Endodermal cell (in vitro differentiated cells): Measurements from ENCODE around the gene EHD2. TPM values are rescaled to one million over a fixed set of nuclear protein-coding genes. Genes with fewer than 3 reads are reported as not detected.

Source experiments
- DNase-seq: peaks from one replicate; pipeline ENCODE4 v3.0.0-alpha.2; 2017
- H3K27ac ChIP-seq: 2 replicates; pipeline ENCODE4 v1.5.1; 2013; ENCODE audit warnings: mild to moderate bottlenecking, low read depth, low read length, moderate library complexity
- H3K27me3 ChIP-seq: 2 replicates; pipeline ENCODE4 v1.6.1; 2013; ENCODE audit warnings: mild to moderate bottlenecking, low read length, moderate library complexity; ENCODE audit not compliant: insufficient read depth, control insufficient read depth, poor library complexity, severe bottlenecking
- H3K36me3 ChIP-seq: 2 replicates; pipeline ENCODE4 v1.7.0; 2013; ENCODE audit warnings: mild to moderate bottlenecking, low read length, moderate library complexity; ENCODE audit not compliant: control insufficient read depth, insufficient read depth
- H3K4me1 ChIP-seq: one replicate; pipeline ENCODE4 v1.7.0; 2013; ENCODE audit warnings: low read length; ENCODE audit not compliant: control insufficient read depth, insufficient read depth
- H3K4me3 ChIP-seq: 2 replicates; pipeline ENCODE4 v1.5.1; 2013; ENCODE audit warnings: mild to moderate bottlenecking, low read length, moderate library complexity
- H3K9ac ChIP-seq: 2 replicates; pipeline ENCODE4 v1.6.1; 2013; ENCODE audit warnings: mild to moderate bottlenecking, low read length, moderate library complexity; ENCODE audit not compliant: poor library complexity, severe bottlenecking; ENCODE audit errors: extremely low read depth
- H3K9me3 ChIP-seq: 2 replicates; pipeline ENCODE4 v1.6.1; 2013; ENCODE audit warnings: mild to moderate bottlenecking, low read length, moderate library complexity; ENCODE audit not compliant: control insufficient read depth
- H3K27ac Mint-ChIP-seq: 2 replicates; pipeline ENCODE4 v1.8.0; 2020; ENCODE audit warnings: mixed read lengths
- H3K27me3 Mint-ChIP-seq: 2 replicates; pipeline ENCODE4 v1.8.0; 2021; ENCODE audit warnings: mild to moderate bottlenecking, mixed read lengths; ENCODE audit not compliant: insufficient read depth
- H3K36me3 Mint-ChIP-seq: 2 replicates; pipeline ENCODE4 v1.8.0; 2020; ENCODE audit warnings: low read depth, mixed read lengths
- H3K4me1 Mint-ChIP-seq: 2 replicates; pipeline ENCODE4 v1.8.0; 2020; ENCODE audit warnings: mixed read lengths
- H3K4me3 Mint-ChIP-seq: 2 replicates; pipeline ENCODE4 v1.8.0; 2020; ENCODE audit warnings: mild to moderate bottlenecking, moderate library complexity, mixed read lengths
- H3K9me3 Mint-ChIP-seq: 2 replicates; pipeline ENCODE4 v1.8.0; 2020; ENCODE audit warnings: mild to moderate bottlenecking, mixed read lengths
- CTCF ChIP-seq: fragments of 200-600 bp; sonication (generic); conservative IDR thresholded peaks from 2 replicates; pipeline ENCODE4 v1.5.0; 2021; ENCODE audit warnings: antibody characterized with exemption, mild to moderate bottlenecking
- WGBS, 2 experiments: methylation state at CpG; one replicate each; pipeline versions ENCODE4 v1.1.5 to v1.1.7; 2013; ENCODE audit warnings: missing lambda C conversion rate in 2 of 2, mixed read lengths in 1 of 2; ENCODE audit not compliant: insufficient coverage in 1 of 2, insufficient read length in 1 of 2; 5-methylcytosine and 5-hydroxymethylcytosine counted together
- total RNA-seq, 2 donors: library from RNA; stranded (reverse); fragmentation: NEBNext Ultra II Directional in 1 of 2; extraction: Animal tissue kit (Norgen Biotek cat#: 25700) in 1 of 2; gene quantifications; 2 replicates in 1 of 2; 3 replicates in 1 of 2; pipeline ENCODE4 v1.2.1, GENCODE V29; 2021

The EHD2 gene
- total RNA-seq, 2 donors from 2014 or later = 5.5 to 8.4 TPM

- peaks cover 33% of the 10 kb centered on the region for H3K36me3 ChIP-seq
- no peak for TF ChIP-seq CTCF
- DNase-seq = no peak
- H3K27ac ChIP-seq = no peak overlapping the region
- H3K27me3 Mint-ChIP-seq = no peaks in the 10 kb centered on the region
- H3K9ac ChIP-seq = peak overlapping the region; percentile 85
- no peaks in the 10 kb centered on the region for H3K4me1 ChIP-seq
- peak overlapping the region; percentile 93 for H3K4me3 Mint-ChIP-seq
- H3K36me3 Mint-ChIP-seq = peaks cover 34% of the 10 kb centered on the region
- peak overlapping the region; percentile 97 for H3K4me3 ChIP-seq
- 3% methylated on average over 20 of the region's 20 CpGs; no CpG with 5 or more reads in 1 of the 2 experiments for WGBS, 2 experiments
- peaks cover 23% of the 10 kb centered on the region for H3K4me1 Mint-ChIP-seq
- no peaks in the 10 kb centered on the region for H3K9me3 Mint-ChIP-seq
- no peaks in the 10 kb centered on the region for H3K9me3 ChIP-seq
- H3K27ac Mint-ChIP-seq = peak overlapping the region; percentile 97
- H3K27me3 ChIP-seq = no peaks in the 10 kb centered on the region
These were observed 65.7 kb downstream of the EHD2 start for GRCh38 chr19:47778954-47779351.

DNA sequence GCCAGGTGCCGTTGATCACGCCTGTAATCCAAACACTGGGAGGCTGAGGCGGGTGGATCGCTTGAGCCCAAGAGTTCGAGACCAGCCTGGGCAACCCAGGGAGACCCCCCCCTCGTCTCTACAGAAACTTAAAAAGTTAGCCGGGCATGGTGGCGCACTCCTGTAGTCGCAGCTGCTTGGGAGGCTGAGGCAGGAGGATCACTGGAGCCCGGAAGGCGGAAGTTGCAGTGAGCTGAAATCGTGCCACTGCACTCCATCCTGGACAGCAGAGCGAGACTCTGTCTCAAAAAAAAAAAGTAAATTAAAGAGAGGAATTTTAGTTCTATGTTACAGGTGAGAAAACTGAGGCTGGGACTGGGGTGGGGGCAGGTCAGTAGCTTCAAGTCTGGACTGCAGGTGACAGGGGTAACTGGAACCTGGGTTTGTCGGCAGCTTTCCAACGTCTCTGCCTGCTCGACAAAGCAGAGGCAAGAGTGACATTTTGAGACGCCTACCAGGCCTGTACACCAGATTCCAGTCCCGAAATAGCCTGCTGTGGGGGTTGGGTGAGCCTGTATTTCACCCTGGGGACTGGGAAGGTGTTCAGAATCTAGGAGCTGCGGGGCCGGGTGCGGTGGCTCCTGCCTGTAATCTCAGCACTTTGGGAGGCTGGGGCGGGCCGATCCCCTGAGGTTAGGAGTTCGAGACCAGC is 66.4 kb downstream of the EHD2 start:
- WGBS, 2 experiments = 82 to 84% methylated on average over 20 to 24 of the region's 24 CpGs
- peaks cover 40% of the 10 kb centered on the region for H3K36me3 ChIP-seq
- H3K27ac ChIP-seq = no peak overlapping the region
- no peaks in the 10 kb centered on the region for H3K9me3 Mint-ChIP-seq
- H3K4me1 Mint-ChIP-seq = peaks cover 21% of the 10 kb centered on the region
- H3K9ac ChIP-seq = peak overlapping the region; percentile 85
- no peaks in the 10 kb centered on the region for H3K9me3 ChIP-seq
- H3K36me3 Mint-ChIP-seq = peaks cover 41% of the 10 kb centered on the region
- no peaks in the 10 kb centered on the region for H3K27me3 Mint-ChIP-seq
- no peaks in the 10 kb centered on the region for H3K4me1 ChIP-seq
- H3K4me3 Mint-ChIP-seq = peak overlapping the region; percentile 93
- TF ChIP-seq CTCF = no peak
- no peaks in the 10 kb centered on the region for H3K27me3 ChIP-seq
- peak overlapping the region; percentile 97 for H3K27ac Mint-ChIP-seq
- no peak for DNase-seq
- H3K4me3 ChIP-seq = peak overlapping the region; percentile 97

DNA sequence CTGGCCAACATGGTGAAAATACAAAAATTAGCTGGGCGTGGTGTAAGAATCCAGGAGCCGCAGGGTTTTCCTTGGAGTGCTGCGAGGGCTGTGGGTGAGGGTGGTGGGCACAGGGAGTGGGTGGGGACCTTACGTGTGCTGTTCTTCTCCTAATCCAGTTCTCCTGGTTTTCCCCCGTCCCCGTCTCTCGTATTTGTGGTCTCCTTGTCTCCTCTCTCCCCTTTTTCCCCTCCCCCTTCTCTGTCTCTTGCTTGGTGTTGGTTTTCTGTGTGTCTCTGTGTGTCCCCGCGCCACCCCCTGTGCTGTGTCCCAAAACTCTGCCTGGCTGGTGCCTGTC is 67.0 kb downstream of the EHD2 start:
- no peaks in the 10 kb centered on the region for H3K9me3 ChIP-seq
- H3K9me3 Mint-ChIP-seq = no peaks in the 10 kb centered on the region
- H3K36me3 Mint-ChIP-seq = peaks cover 44% of the 10 kb centered on the region
- no peaks in the 10 kb centered on the region for H3K27me3 ChIP-seq
- H3K36me3 ChIP-seq = peaks cover 41% of the 10 kb centered on the region
- no peak for TF ChIP-seq CTCF
- WGBS, 2 experiments = 85 to 87% methylated on average over 2 to 9 of the region's 9 CpGs
- H3K27me3 Mint-ChIP-seq = no peaks in the 10 kb centered on the region
- DNase-seq = no peak
- H3K4me1 Mint-ChIP-seq = peaks cover 21% of the 10 kb centered on the region
- H3K4me3 Mint-ChIP-seq = peak overlapping the region; percentile 93
- H3K4me3 ChIP-seq = peak overlapping the region; percentile 97
- H3K27ac ChIP-seq = no peak overlapping the region
- no peaks in the 10 kb centered on the region for H3K4me1 ChIP-seq
- H3K9ac ChIP-seq = no peak overlapping the region
- H3K27ac Mint-ChIP-seq = no peak overlapping the region
